ENCODE measurements around the gene ZNF618. TPM values are rescaled to one million over a fixed set of nuclear protein-coding genes. Genes with fewer than 3 reads are reported as not detected.

ZNF618 gene
- total RNA-seq, 1 donor from 2014 or later = 7.8 TPM

DNA sequence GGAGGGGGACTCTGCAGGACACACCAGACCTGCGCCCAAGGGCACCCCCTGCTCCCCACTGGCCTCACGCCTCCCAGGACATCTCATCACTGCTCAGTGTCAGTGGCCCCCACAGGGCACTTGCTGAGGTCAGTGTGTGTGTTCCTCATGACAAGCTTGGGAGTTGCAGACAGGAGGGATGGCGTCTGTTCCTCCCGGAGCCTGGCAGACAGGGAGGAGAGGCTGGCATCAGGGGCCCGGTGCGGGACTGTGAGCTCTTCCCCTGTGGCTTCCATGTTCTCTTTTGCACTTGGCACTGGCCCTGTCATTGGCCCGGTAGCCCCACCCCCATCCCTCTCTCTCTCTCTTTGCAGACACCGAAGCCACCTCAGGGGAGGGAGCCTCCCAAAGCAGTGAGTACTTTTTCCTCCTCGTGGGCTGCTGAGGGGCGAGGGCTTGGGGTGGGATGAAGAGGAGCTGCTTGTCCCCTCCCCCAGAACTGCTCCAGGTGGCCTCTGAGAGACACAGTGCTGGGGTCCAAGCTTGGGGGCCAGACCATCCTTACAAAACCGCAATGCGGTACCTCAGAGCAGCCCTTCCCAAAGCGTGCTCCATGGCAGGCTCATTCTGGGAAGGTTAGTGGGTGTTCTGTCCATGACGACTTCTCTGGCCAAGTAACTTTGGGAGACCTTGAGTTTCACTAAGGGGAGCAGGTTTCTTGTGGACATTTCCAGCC, 126.3 kb downstream of the ZNF618 start:
- DNase-seq = no peak

- no peak for DNase-seq
Measured at GRCh38 chr9:114002986-114003350, 126.9 kb downstream of the ZNF618 start.

DNA sequence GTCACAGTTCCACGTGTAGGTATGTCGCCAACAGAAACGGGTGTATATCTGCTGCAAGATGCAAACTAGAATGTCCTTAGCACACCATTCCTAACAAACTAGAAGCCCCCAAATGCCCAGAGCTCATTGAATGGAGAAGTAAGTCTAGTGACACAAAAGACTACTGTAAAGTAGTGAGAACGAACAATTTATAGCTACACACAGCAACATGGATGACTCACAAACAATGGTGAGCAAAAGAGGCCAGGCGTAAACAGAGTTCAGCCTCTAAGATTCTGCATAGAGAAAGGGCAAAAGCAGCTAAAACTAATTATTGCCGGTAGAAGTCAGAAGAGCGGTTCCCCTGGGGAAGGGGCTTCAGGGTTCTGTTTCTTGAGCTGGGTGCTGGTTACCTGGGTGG, 127.2 kb downstream of the ZNF618 start:
- DNase-seq = no peak

- DNase-seq = no peak
Measured at GRCh38 chr9:114003758-114004157, 127.6 kb downstream of the ZNF618 start.

GRCh38 chr9:114004221-114004716, 128.2 kb downstream of the ZNF618 start:
- peak; percentile 43 for DNase-seq

- no peak for DNase-seq
Measured at GRCh38 chr9:114005371-114006154, 129.5 kb downstream of the ZNF618 start.

DNA sequence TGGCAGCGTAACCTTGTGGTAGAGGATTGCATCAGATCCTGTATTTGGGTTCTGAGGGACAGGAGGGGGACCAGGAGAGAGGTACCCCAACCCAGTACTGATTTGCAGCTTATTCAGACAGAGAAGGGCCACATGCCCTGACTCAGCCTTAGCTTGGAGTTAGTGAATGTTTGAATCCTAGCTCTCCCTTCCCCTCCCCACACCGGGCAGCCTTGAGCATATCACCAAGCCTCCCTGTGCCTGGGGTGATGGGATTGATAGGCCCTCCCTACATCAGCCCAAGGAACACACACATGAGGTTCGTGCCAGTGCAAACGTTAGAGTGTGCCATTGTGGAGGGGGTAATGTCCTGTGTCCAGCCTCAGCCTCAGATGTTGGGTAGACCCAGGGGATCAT, 130.0 kb downstream of the ZNF618 start:
- no peak for DNase-seq

- DNase-seq = no peak
Measured at GRCh38 chr9:114006931-114007691, 131.0 kb downstream of the ZNF618 start.

DNA sequence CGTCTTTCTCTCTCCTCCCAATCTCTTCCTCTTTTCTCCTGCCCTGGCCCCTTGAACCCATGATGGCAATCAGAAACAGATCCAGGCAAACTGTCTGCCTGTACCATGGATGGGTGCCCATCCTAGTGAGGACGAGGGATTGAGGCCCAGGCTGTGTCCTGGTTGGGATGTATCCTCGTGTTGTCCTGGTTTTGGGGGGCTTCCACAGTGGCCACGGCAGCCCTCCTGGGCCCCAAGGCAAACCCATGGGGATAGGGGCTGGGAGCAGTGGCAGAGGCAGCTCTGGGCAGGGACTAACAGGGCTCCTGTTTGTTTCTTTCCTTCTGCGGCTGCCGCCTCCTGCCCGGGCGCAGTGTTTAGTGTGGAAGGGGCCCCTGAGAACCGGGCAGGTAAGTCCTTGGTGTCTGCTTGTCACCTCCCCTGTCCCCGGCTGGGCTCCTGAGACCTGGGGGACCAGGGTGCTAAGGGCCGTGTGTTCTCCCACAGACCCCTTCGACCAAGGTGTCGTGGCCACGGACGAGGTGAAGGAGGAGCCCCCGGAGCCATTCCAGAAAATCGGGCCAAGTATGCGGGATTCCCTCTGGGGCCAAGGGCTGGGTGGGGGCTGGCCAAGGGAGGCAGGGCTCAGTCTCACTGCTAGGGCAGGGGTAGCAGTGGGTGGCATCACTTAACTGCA, 132.0 kb downstream of the ZNF618 start:
- no peak for DNase-seq

- no peak for DNase-seq
Measured at GRCh38 chr9:114008667-114009410, 132.7 kb downstream of the ZNF618 start.

DNA sequence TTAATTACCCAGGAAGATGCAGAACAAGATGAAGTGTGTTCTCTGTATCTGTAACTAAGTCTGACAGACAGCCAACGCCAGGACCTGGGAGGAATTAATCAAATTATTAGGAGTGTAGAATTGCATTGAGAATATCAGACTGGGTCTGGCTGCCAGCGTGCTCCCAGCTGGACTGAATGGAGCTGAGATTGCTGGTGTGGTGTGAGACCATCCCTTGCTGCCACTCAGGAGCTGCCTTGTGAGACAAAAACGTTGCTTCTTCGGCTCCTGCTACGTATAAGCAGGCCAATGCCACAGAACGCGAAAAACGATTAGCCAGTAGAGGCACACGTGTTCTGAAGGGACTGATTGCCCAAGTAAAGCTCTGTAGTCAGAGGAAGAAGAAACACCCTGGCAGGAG, 135.2 kb downstream of the ZNF618 start:
- DNase-seq = no peak

- no peak for DNase-seq
Measured at GRCh38 chr9:114012126-114012525, 136.0 kb downstream of the ZNF618 start.

DNA sequence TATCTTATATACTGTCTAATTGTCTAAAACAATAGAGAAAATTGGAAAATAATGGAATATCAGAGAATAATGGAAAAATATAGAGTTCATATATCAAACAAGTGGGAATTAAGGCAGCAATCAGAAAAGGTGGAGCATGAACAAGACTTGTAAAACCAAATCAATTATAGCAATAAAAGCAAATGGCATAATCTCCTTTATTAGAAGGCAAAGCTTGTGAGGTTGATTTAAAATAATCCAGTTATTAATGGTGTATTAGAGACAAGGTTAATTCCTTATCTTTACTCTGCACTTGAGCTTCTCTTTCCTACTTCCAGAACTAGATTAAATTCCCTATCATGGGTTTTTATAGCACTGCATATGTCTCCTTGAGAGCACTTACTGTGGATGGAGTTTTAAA, 137.9 kb downstream of the ZNF618 start:
- no peak for DNase-seq

GRCh38 chr9:114015607-114016006, 139.5 kb downstream of the ZNF618 start:
- no peak for DNase-seq

- no peak for DNase-seq
Measured at GRCh38 chr9:114016101-114016500, 140.0 kb downstream of the ZNF618 start.

- no peak for DNase-seq
Measured at GRCh38 chr9:114016629-114017423, 140.7 kb downstream of the ZNF618 start.

DNA sequence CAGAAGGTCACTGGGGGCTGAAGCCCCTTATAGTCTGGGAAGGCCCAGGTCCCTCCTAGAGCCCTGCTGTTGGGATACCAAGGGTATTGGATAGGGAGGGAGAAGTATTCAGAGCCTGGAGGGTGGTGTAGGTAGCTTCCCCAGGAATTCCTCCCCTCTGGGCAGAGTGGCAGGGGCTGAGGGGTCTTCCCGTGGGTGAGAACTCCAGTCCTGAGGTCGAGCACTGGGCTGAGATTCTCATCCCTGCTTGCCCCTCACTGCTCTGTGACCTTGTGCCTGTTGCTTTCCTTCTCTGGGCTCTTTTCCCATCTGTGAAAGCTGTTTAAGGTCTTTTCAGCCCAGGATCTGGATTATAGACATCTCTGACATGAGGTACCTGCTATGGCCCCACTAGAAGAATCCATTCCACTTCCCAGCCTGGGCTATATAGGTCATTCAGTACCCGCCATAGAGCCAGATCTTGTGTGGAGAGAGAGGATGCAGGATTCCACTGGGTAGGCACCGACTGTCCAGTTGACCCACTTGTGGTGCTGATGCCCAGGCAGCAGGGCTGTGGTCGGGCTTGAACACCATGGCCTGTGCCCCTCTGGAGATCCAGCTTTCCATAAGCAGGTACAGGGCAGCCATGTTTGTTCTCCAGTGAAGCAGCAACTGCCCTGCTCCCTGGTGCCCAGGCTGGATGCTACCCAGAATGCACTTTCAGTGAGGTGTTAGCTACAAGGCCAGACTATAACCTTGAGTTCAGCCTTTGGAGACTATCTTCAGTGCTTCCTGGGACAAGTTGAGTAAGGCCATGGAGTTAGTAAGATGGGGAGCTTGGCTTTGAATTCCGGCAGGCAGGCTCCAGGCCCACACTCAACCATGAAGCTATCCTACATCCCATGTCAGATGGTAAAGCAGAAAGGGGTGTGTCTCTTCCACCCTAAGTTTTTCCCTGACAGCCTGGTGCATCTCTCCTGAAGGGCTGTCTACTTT, 141.9 kb downstream of the ZNF618 start:
- DNase-seq = no peak

GRCh38 chr9:114021578-114021977, 145.5 kb downstream of the ZNF618 start:
- no peak for DNase-seq

DNA sequence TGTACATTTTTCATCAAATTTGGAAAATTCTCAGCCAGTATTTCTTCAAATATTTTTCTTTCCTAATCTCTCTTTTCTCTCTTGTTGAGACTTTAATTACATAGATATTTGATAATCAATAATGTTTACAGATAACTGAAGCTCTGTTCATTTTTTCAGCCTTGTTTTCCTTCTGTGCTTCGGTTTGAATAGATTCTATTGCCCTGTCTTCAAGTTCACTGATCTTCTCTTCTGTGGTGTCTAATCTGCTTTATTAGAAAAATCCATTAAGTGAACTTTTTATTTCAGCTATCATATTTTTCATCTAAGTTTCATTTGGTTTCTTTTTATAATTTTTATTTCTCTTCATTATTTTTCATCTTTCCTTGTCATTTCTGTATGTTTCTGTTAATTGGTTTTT, 147.9 kb downstream of the ZNF618 start:
- DNase-seq = no peak
